Memory B cell (primary cell): Measurements from ENCODE around the gene COL4A6.

ENCODE experiments used
- ATAC-seq: fragments of 150-1000 bp; cut with Tn5 transposase; 2 replicates; pipeline ENCODE4 v1.10.0; 2021; ENCODE audit warnings: low read depth, mild to moderate bottlenecking, moderate library complexity
- DNase-seq, 2 donors: peaks; one replicate each; pipeline ENCODE4 v3.0.0; 2022; ENCODE audit warnings: low spot score in 2 of 2
- H3K27ac Mint-ChIP-seq: one replicate; pipeline ENCODE4 v1.8.0; 2022; ENCODE audit warnings: mild to moderate bottlenecking, moderate library complexity, mixed read lengths
- H3K27me3 Mint-ChIP-seq: one replicate; pipeline ENCODE4 v1.8.0; 2022; ENCODE audit warnings: mixed read lengths
- H3K36me3 Mint-ChIP-seq: one replicate; pipeline ENCODE4 v1.8.0; 2022; ENCODE audit warnings: mild to moderate bottlenecking, mixed read lengths
- H3K4me1 Mint-ChIP-seq: one replicate; pipeline ENCODE4 v1.8.0; 2022; ENCODE audit warnings: mixed read lengths
- H3K4me3 Mint-ChIP-seq: one replicate; pipeline ENCODE4 v1.8.0; 2022; ENCODE audit warnings: mild to moderate bottlenecking, moderate library complexity, mixed read lengths
- H3K9me3 Mint-ChIP-seq: one replicate; pipeline ENCODE4 v1.8.0; 2022; ENCODE audit warnings: mixed read lengths

Gene COL4A6

GRCh38 chrX:108331126-108331909, 106.9 kb downstream of the COL4A6 start:
- Mint-ChIP-seq H3K27ac (no peak overlapping the region), H3K27me3 (no peaks in the 10 kb centered on the region), H3K4me3 (no peak overlapping the region), H3K9me3 (no peaks in the 10 kb centered on the region), H3K36me3 (no peaks in the 10 kb centered on the region), H3K4me1 (no peaks in the 10 kb centered on the region)
- no peak for DNase-seq
- no peak for ATAC-seq

GRCh38 chrX:108323751-108324150, 114.5 kb downstream of the COL4A6 start:
- no peak overlapping the region for H3K4me3 Mint-ChIP-seq
- peaks cover 2% of the 10 kb centered on the region for H3K9me3 Mint-ChIP-seq
- H3K27me3 Mint-ChIP-seq: peaks cover 3% of the 10 kb centered on the region
- ATAC-seq (no peak), DNase-seq (no peak)
- no peaks in the 10 kb centered on the region for H3K4me1 Mint-ChIP-seq
- H3K27ac Mint-ChIP-seq: no peak overlapping the region
- no peaks in the 10 kb centered on the region for H3K36me3 Mint-ChIP-seq

GRCh38 chrX:108322234-108322633, 116.0 kb downstream of the COL4A6 start:
- Mint-ChIP-seq H3K9me3 (peaks cover 2% of the 10 kb centered on the region), H3K36me3 (no peaks in the 10 kb centered on the region)

GRCh38 chrX:108316456-108316855, 121.8 kb downstream of the COL4A6 start:
- Mint-ChIP-seq H3K4me3 (no peak overlapping the region), H3K36me3 (no peaks in the 10 kb centered on the region), H3K27me3 (peaks cover 3% of the 10 kb centered on the region), H3K4me1 (no peaks in the 10 kb centered on the region), H3K9me3 (peaks cover 2% of the 10 kb centered on the region), H3K27ac (no peak overlapping the region)
- DNase-seq (no peak), ATAC-seq (no peak)

More at GRCh38 chrX:108322234-108322633, 116.0 kb downstream of the COL4A6 start:
- H3K27me3 Mint-ChIP-seq: peaks cover 3% of the 10 kb centered on the region
- no peak overlapping the region for H3K27ac Mint-ChIP-seq
- no peak overlapping the region for H3K4me3 Mint-ChIP-seq
- no peak for ATAC-seq
- H3K4me1 Mint-ChIP-seq: no peaks in the 10 kb centered on the region
- no peak for DNase-seq

- H3K4me3 Mint-ChIP-seq: no peak overlapping the region
- ATAC-seq (no peak), DNase-seq (no peak)
- no peaks in the 10 kb centered on the region for H3K9me3 Mint-ChIP-seq
- H3K27me3 Mint-ChIP-seq: no peaks in the 10 kb centered on the region
- H3K4me1 Mint-ChIP-seq: no peaks in the 10 kb centered on the region
- no peak overlapping the region for H3K27ac Mint-ChIP-seq
- no peaks in the 10 kb centered on the region for H3K36me3 Mint-ChIP-seq
These were observed 124.6 kb downstream of the COL4A6 start for GRCh38 chrX:108313669-108314068.

GRCh38 chrX:108312957-108313356, 125.3 kb downstream of the COL4A6 start:
- Mint-ChIP-seq H3K4me3 (no peak overlapping the region), H3K9me3 (no peaks in the 10 kb centered on the region), H3K4me1 (no peaks in the 10 kb centered on the region), H3K27ac (no peak overlapping the region), H3K36me3 (no peaks in the 10 kb centered on the region), H3K27me3 (no peaks in the 10 kb centered on the region)
- DNase-seq: no peak
- ATAC-seq: no peak

GRCh38 chrX:108312011-108312410, 126.2 kb downstream of the COL4A6 start:
- DNase-seq (no peak), ATAC-seq (no peak)
- H3K4me3 Mint-ChIP-seq: no peak overlapping the region
- no peaks in the 10 kb centered on the region for H3K27me3 Mint-ChIP-seq
- H3K36me3 Mint-ChIP-seq: no peaks in the 10 kb centered on the region
- H3K27ac Mint-ChIP-seq: no peak overlapping the region
- no peaks in the 10 kb centered on the region for H3K4me1 Mint-ChIP-seq
- no peaks in the 10 kb centered on the region for H3K9me3 Mint-ChIP-seq

GRCh38 chrX:108310506-108310905, 127.7 kb downstream of the COL4A6 start:
- no peak for DNase-seq

GRCh38 chrX:108309144-108309543, 129.1 kb downstream of the COL4A6 start:
- H3K27me3 Mint-ChIP-seq: no peaks in the 10 kb centered on the region

More at GRCh38 chrX:108310506-108310905, 127.7 kb downstream of the COL4A6 start:
- no peak for ATAC-seq
- Mint-ChIP-seq H3K9me3 (no peaks in the 10 kb centered on the region), H3K27ac (no peak overlapping the region), H3K27me3 (no peaks in the 10 kb centered on the region), H3K4me3 (no peak overlapping the region), H3K36me3 (no peaks in the 10 kb centered on the region), H3K4me1 (no peaks in the 10 kb centered on the region)

GRCh38 chrX:108307132-108308085, 130.8 kb downstream of the COL4A6 start:
- H3K36me3 Mint-ChIP-seq: no peaks in the 10 kb centered on the region
- H3K27ac Mint-ChIP-seq: no peak overlapping the region
- ATAC-seq (no peak), DNase-seq (no peak)
- no peaks in the 10 kb centered on the region for H3K4me1 Mint-ChIP-seq
- H3K9me3 Mint-ChIP-seq: no peaks in the 10 kb centered on the region
- no peak overlapping the region for H3K4me3 Mint-ChIP-seq
- H3K27me3 Mint-ChIP-seq: no peaks in the 10 kb centered on the region

More at GRCh38 chrX:108309144-108309543, 129.1 kb downstream of the COL4A6 start:
- Mint-ChIP-seq H3K9me3 (no peaks in the 10 kb centered on the region), H3K4me1 (no peaks in the 10 kb centered on the region), H3K36me3 (no peaks in the 10 kb centered on the region), H3K27ac (no peak overlapping the region), H3K4me3 (no peak overlapping the region)
- DNase-seq (no peak), ATAC-seq (no peak)

- no peaks in the 10 kb centered on the region for H3K27me3 Mint-ChIP-seq
- H3K4me1 Mint-ChIP-seq: no peaks in the 10 kb centered on the region
- no peak for ATAC-seq
- H3K4me3 Mint-ChIP-seq: no peak overlapping the region
- no peak for DNase-seq
- H3K27ac Mint-ChIP-seq: no peak overlapping the region
- no peaks in the 10 kb centered on the region for H3K9me3 Mint-ChIP-seq
- H3K36me3 Mint-ChIP-seq: no peaks in the 10 kb centered on the region
These were observed 132.1 kb downstream of the COL4A6 start for GRCh38 chrX:108306086-108306485.

GRCh38 chrX:108304757-108305156, 133.5 kb downstream of the COL4A6 start:
- Mint-ChIP-seq H3K4me1 (no peaks in the 10 kb centered on the region), H3K27me3 (no peaks in the 10 kb centered on the region), H3K9me3 (no peaks in the 10 kb centered on the region), H3K36me3 (no peaks in the 10 kb centered on the region), H3K27ac (no peak overlapping the region), H3K4me3 (no peak overlapping the region)
- ATAC-seq (no peak), DNase-seq (no peak)

- no peaks in the 10 kb centered on the region for H3K4me1 Mint-ChIP-seq
These were observed 134.0 kb downstream of the COL4A6 start for GRCh38 chrX:108304210-108304609.

GRCh38 chrX:108303682-108304081, 134.5 kb downstream of the COL4A6 start:
- Mint-ChIP-seq H3K36me3 (no peaks in the 10 kb centered on the region), H3K4me3 (no peak overlapping the region), H3K9me3 (no peaks in the 10 kb centered on the region), H3K27ac (no peak overlapping the region), H3K27me3 (no peaks in the 10 kb centered on the region), H3K4me1 (no peaks in the 10 kb centered on the region)
- DNase-seq: no peak
- ATAC-seq: no peak

More at GRCh38 chrX:108304210-108304609, 134.0 kb downstream of the COL4A6 start:
- Mint-ChIP-seq H3K27ac (no peak overlapping the region), H3K9me3 (no peaks in the 10 kb centered on the region), H3K4me3 (no peak overlapping the region), H3K27me3 (no peaks in the 10 kb centered on the region), H3K36me3 (no peaks in the 10 kb centered on the region)
- no peak for DNase-seq
- ATAC-seq: no peak
